PC-9 (cell line): ENCODE results near the gene SCAMP3. TPM values are rescaled to one million over a fixed set of nuclear protein-coding genes. Genes with fewer than 3 reads are reported as not detected.

Experiments used
- BruUV-seq: library from RNA; stranded (reverse); fragments of 400-500 nt; replicated peaks from 2 replicates; lab custom pipeline; 2021; lab: Mats Ljungman, UMichigan
- CTCF ChIA-PET: fragments of 300-600 bp; sonication (Branson Sonifier 250); formaldehyde crosslinking; loops from one replicate; lab custom pipeline; 2022; ENCODE audit warnings: antibody characterized with exemption; lab: Charles Lee
- POLR2A ChIA-PET: fragments of 300-600 bp; sonication (Branson Sonifier 250); formaldehyde crosslinking; loops from one replicate; lab custom pipeline; 2022; ENCODE audit warnings: antibody characterized with exemption; ENCODE audit not compliant: unreplicated experiment; lab: Charles Lee
- DNase-seq, 2 experiments: peaks; one replicate each; pipeline versions ENCODE4 v3.0.0 to v3.0.0-alpha.2; 2015 to 2022; ENCODE audit warnings: mixed read lengths in 1 of 2
- H2AFZ ChIP-seq: fragments of 200-600 bp; sonication (generic); 2 replicates; pipeline ENCODE4 v1.8.1; 2017; ENCODE audit warnings: antibody characterized with exemption
- H3F3A ChIP-seq: fragments of 200-600 bp; sonication (generic); 2 replicates; pipeline ENCODE4 v1.8.1; 2017; ENCODE audit warnings: antibody characterized with exemption, mild to moderate bottlenecking, low read depth; ENCODE audit not compliant: insufficient read depth
- H3K27ac ChIP-seq: fragments of 200-600 bp; sonication (generic); 2 replicates; pipeline ENCODE4 v1.6.1; 2016; ENCODE audit warnings: mixed run types
- H3K27me3 ChIP-seq: fragments of 200-600 bp; sonication (generic); 2 replicates; pipeline ENCODE4 v1.6.1; 2016; ENCODE audit warnings: low read depth, mixed run types; ENCODE audit not compliant: insufficient read depth
- H3K36me3 ChIP-seq: fragments of 200-600 bp; sonication (generic); 2 replicates; pipeline ENCODE4 v1.6.1; 2016; ENCODE audit warnings: low read depth, mixed run types
- H3K4me1 ChIP-seq: fragments of 200-600 bp; sonication (generic); replicated peaks from 2 replicates; pipeline ENCODE4 v1.6.1; 2016; ENCODE audit warnings: mixed run types; ENCODE audit not compliant: insufficient read depth
- H3K4me2 ChIP-seq: fragments of 200-600 bp; sonication (generic); 2 replicates; pipeline ENCODE4 v1.6.1; 2017; ENCODE audit warnings: mixed run types
- H3K4me3 ChIP-seq: fragments of 200-600 bp; sonication (generic); 2 replicates; pipeline ENCODE4 v1.6.1; 2016; ENCODE audit warnings: mixed run types
- H3K79me2 ChIP-seq: fragments of 200-600 bp; sonication (generic); 2 replicates; pipeline ENCODE4 v1.6.1; 2017; ENCODE audit warnings: low read depth, mixed run types
- H3K9me2 ChIP-seq: fragments of 200-600 bp; sonication (generic); 2 replicates; pipeline ENCODE4 v1.8.1; 2017; ENCODE audit warnings: mild to moderate bottlenecking; ENCODE audit not compliant: insufficient read depth
- H3K9me3 ChIP-seq: fragments of 200-600 bp; sonication (generic); 2 replicates; pipeline ENCODE4 v1.8.1; 2016; ENCODE audit warnings: low read depth; ENCODE audit not compliant: insufficient read depth
- H4K20me1 ChIP-seq: fragments of 200-600 bp; sonication (generic); 2 replicates; pipeline ENCODE4 v1.8.1; 2017; ENCODE audit not compliant: insufficient read depth
- CTCF ChIP-seq: fragments of 200-600 bp; sonication (generic); conservative IDR thresholded peaks from 2 replicates; pipeline ENCODE4 v1.6.1; 2017; ENCODE audit warnings: mixed run types, antibody characterized with exemption, mild to moderate bottlenecking, moderate library complexity
- EZH2 ChIP-seq: fragments of 200-600 bp; sonication (generic); IDR thresholded peaks from 2 replicates; pipeline ENCODE4 v1.8.0; 2017; ENCODE audit warnings: antibody characterized with exemption, low read depth
- intact Hi-C: fragments of 100-400 bp; cut with micrococcal nuclease; formaldehyde crosslinking; loops from one replicate; pipeline ENCODE4 v1.10.0; 2022; ENCODE audit not compliant: unreplicated experiment
- total RNA-seq: library from RNA; stranded (reverse); gene quantifications from 2 replicates; pipeline ENCODE4 v1.2.3, GENCODE V29; 2021

The SCAMP3 gene
- total RNA-seq, 1 experiment from 2014 or later: 64.1 TPM

GRCh38 chr1:155286544-155286943, 24.4 kb upstream of the SCAMP3 start:
- Histone ChIP-seq H3K4me2 (no peak overlapping the region), H4K20me1 (no peaks in the 10 kb centered on the region), H3K9me2 (no peaks in the 10 kb centered on the region), H3K4me1 (no peaks in the 10 kb centered on the region), H3K27ac (no peak overlapping the region), H3K36me3 (no peaks in the 10 kb centered on the region), H3K4me3 (no peak overlapping the region), H3F3A (peaks cover 3% of the 10 kb centered on the region; the same call in 1 of the 2 replicates), H2AFZ (no peak overlapping the region), H3K27me3 (no peaks in the 10 kb centered on the region), H3K9me3 (no peaks in the 10 kb centered on the region), H3K79me2 (no peaks in the 10 kb centered on the region)
- ChIA-PET POLR2A (no interaction called here), CTCF (interaction anchor here (0.7 kb wide), 1 partner anchor 17 kb away, joined by 4 read pairs; no protein-coding TSS in a partner anchor)
- TF ChIP-seq CTCF (no peak), EZH2 (no peak)
- no peak for DNase-seq
- intact Hi-C loops: no loop called here
- no TSS peak for BruUV-seq

- CTCF ChIA-PET: interaction anchor here (0.7 kb wide), 1 partner anchor 18 kb away, joined by 4 read pairs; no protein-coding TSS in a partner anchor
- H3K36me3 ChIP-seq: no peaks in the 10 kb centered on the region
- H3F3A ChIP-seq: peaks cover 5% of the 10 kb centered on the region; the same call in 1 of the 2 replicates
- intact Hi-C loops: no loop called here
- H3K9me3 ChIP-seq: no peaks in the 10 kb centered on the region
- BruUV-seq: no TSS peak
- no peak overlapping the region for H2AFZ ChIP-seq
- H3K4me1 ChIP-seq: no peaks in the 10 kb centered on the region
- H3K79me2 ChIP-seq: no peaks in the 10 kb centered on the region
- no peak for DNase-seq
- no peaks in the 10 kb centered on the region for H4K20me1 ChIP-seq
- no peak overlapping the region for H3K4me2 ChIP-seq
- no peak overlapping the region for H3K27ac ChIP-seq
- H3K9me2 ChIP-seq: no peaks in the 10 kb centered on the region
- H3K27me3 ChIP-seq: no peaks in the 10 kb centered on the region
- TF ChIP-seq EZH2 (no peak), CTCF (no peak)
- no peak overlapping the region for H3K4me3 ChIP-seq
- POLR2A ChIA-PET: no interaction called here
These were observed 23.5 kb upstream of the SCAMP3 start for GRCh38 chr1:155285631-155286044.

- Histone ChIP-seq H3K27me3 (no peaks in the 10 kb centered on the region), H3K27ac (no peak overlapping the region), H3K4me1 (no peaks in the 10 kb centered on the region), H3K4me3 (no peak overlapping the region), H3K9me3 (no peaks in the 10 kb centered on the region), H3K79me2 (no peaks in the 10 kb centered on the region), H4K20me1 (no peaks in the 10 kb centered on the region), H2AFZ (no peak overlapping the region), H3K36me3 (no peaks in the 10 kb centered on the region), H3F3A (peaks cover 5% of the 10 kb centered on the region; the same call in 1 of the 2 replicates), H3K4me2 (no peak overlapping the region), H3K9me2 (no peaks in the 10 kb centered on the region)
- intact Hi-C loops: no loop called here
- TF ChIP-seq EZH2 (no peak), CTCF (no peak)
- CTCF ChIA-PET: no interaction called here
- no TSS peak for BruUV-seq
- DNase-seq: no peak
- POLR2A ChIA-PET: no interaction called here
These were observed 22.9 kb upstream of the SCAMP3 start for GRCh38 chr1:155285063-155285462.
